Stomach (tissue), 4 donors: ENCODE results near the gene KLHL40.

Experiments
- EP300 ChIP-seq: sonication (generic); formaldehyde crosslinking; IDR thresholded peaks from one replicate; pipeline ENCODE4 v1.6.1; 2017; ENCODE audit warnings: antibody characterized with exemption
- POLR2A ChIP-seq, 4 donors: fragments of 450-650 bp; IDR thresholded peaks; one replicate each; pipeline ENCODE4 v1.6.1; 2016; ENCODE audit warnings: antibody characterized with exemption in 4 of 4, control low read depth in 2 of 4, mild to moderate bottlenecking in 1 of 4, moderate library complexity in 1 of 4
- POLR2AphosphoS5 ChIP-seq, 3 donors: sonication (generic); formaldehyde crosslinking; IDR thresholded peaks; one replicate each; pipeline ENCODE4 v1.6.1; 2016; ENCODE audit warnings: antibody characterized with exemption in 3 of 3
- TF ChIP-seq, protein P1 (sequence below), 7 experiments: fragments of 450-650 bp in 4 of 7; fragments of 200-600 bp in 3 of 7; sonication (generic) in 3 of 7; IDR thresholded peaks; one replicate each; pipeline ENCODE4 v1.5.1; 2016 to 2019; ENCODE audit warnings: antibody characterized with exemption in 7 of 7, control low read depth in 2 of 7, mild to moderate bottlenecking in 1 of 7

DNA sequence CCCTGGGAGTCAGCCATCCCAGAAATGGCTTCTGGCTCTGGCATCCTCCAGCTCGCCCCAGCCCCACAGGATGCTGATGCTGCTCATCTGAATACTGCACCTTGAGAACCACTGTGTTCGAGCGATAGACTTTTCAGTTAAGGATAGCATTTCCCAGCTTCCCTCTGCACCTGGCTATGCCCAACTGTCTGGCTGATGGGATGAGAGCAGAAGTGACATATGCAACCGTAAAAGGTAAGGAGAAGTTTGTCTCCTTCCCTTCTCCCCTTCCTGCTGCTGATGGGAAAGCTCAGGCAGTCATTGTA, 27.0 kb downstream of the KLHL40 start:
- TF ChIP-seq POLR2A (IDR thresholded peaks at IDR 0.05) (no peak), EP300 (no peak), POLR2AphosphoS5 (IDR thresholded peaks at IDR 0.05) (no peak)
- TF ChIP-seq, protein P1, sequence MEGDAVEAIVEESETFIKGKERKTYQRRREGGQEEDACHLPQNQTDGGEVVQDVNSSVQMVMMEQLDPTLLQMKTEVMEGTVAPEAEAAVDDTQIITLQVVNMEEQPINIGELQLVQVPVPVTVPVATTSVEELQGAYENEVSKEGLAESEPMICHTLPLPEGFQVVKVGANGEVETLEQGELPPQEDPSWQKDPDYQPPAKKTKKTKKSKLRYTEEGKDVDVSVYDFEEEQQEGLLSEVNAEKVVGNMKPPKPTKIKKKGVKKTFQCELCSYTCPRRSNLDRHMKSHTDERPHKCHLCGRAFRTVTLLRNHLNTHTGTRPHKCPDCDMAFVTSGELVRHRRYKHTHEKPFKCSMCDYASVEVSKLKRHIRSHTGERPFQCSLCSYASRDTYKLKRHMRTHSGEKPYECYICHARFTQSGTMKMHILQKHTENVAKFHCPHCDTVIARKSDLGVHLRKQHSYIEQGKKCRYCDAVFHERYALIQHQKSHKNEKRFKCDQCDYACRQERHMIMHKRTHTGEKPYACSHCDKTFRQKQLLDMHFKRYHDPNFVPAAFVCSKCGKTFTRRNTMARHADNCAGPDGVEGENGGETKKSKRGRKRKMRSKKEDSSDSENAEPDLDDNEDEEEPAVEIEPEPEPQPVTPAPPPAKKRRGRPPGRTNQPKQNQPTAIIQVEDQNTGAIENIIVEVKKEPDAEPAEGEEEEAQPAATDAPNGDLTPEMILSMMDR (IDR thresholded peaks at IDR 0.05) = no peak
